ENCODE results near the gene ILDR1. TPM values are rescaled to one million over a fixed set of nuclear protein-coding genes. Genes with fewer than 3 reads are reported as not detected.

Gene ILDR1
- polyA plus RNA-seq, 4 donors, result 0.22 to 5.1 (median 2.8) TPM

GRCh38 chr3:121995161-121996137 is 26.6 kb downstream of the ILDR1 start:
- FAIRE-seq (no peak), DNase-seq (peak; percentile 72 to 78)
- Histone ChIP-seq H3K27ac (ENCODE audit: low read depth in 1 of 3, low read length in 2 of 3) (peak overlapping the region in 1 of 3 donors; percentile 65), H3K4me1 (ENCODE audit: control insufficient read depth in 3 of 3, insufficient read depth in 2 of 3, low read depth in 1 of 3, low read length in 2 of 3) (peaks cover 0 to 5% (median 0%) of the 10 kb centered on the region in 3 donors), H3K9me3 (ENCODE audit: control insufficient read depth in 2 of 2, insufficient read depth in 1 of 2, low read depth in 1 of 2, low read length in 1 of 2) (no peaks in the 10 kb centered on the region), H3K27me3 (ENCODE audit: control insufficient read depth in 3 of 3, insufficient read depth in 3 of 3, low read length in 3 of 3) (no peaks in the 10 kb centered on the region), H3K4me3 (ENCODE audit: low read depth in 1 of 3, low read length in 3 of 3) (no peak overlapping the region), H3K36me3 (ENCODE audit: control insufficient read depth in 3 of 3, insufficient read depth in 2 of 3, low read depth in 1 of 3, low read length in 3 of 3) (peaks cover 0 to 24% (median 0%) of the 10 kb centered on the region in 3 donors)
- WGBS, 3 donors, result 58 to 66% (median 63%) methylated on average over 14 of the region's 14 CpGs

- no peak for DNase-seq
- Histone ChIP-seq H3K9me3 (ENCODE audit: control insufficient read depth in 2 of 2, insufficient read depth in 1 of 2, low read depth in 1 of 2, low read length in 1 of 2) (no peaks in the 10 kb centered on the region), H3K27me3 (ENCODE audit: control insufficient read depth in 3 of 3, insufficient read depth in 3 of 3, low read length in 3 of 3) (no peaks in the 10 kb centered on the region), H3K4me1 (ENCODE audit: control insufficient read depth in 3 of 3, insufficient read depth in 2 of 3, low read depth in 1 of 3, low read length in 2 of 3) (peaks cover 0 to 5% (median 0%) of the 10 kb centered on the region in 3 donors), H3K27ac (ENCODE audit: low read depth in 1 of 3, low read length in 2 of 3) (no peak overlapping the region), H3K36me3 (ENCODE audit: control insufficient read depth in 3 of 3, insufficient read depth in 2 of 3, low read depth in 1 of 3, low read length in 3 of 3) (peaks cover 0 to 24% (median 0%) of the 10 kb centered on the region in 3 donors), H3K4me3 (ENCODE audit: low read depth in 1 of 3, low read length in 3 of 3) (no peak overlapping the region)
- no peak for FAIRE-seq
- 71 to 92% (median 88%) methylated on average over 3 of the region's 3 CpGs for WGBS, 3 donors
Observed at GRCh38 chr3:121994551-121994950, 27.5 kb downstream of the ILDR1 start.

DNA sequence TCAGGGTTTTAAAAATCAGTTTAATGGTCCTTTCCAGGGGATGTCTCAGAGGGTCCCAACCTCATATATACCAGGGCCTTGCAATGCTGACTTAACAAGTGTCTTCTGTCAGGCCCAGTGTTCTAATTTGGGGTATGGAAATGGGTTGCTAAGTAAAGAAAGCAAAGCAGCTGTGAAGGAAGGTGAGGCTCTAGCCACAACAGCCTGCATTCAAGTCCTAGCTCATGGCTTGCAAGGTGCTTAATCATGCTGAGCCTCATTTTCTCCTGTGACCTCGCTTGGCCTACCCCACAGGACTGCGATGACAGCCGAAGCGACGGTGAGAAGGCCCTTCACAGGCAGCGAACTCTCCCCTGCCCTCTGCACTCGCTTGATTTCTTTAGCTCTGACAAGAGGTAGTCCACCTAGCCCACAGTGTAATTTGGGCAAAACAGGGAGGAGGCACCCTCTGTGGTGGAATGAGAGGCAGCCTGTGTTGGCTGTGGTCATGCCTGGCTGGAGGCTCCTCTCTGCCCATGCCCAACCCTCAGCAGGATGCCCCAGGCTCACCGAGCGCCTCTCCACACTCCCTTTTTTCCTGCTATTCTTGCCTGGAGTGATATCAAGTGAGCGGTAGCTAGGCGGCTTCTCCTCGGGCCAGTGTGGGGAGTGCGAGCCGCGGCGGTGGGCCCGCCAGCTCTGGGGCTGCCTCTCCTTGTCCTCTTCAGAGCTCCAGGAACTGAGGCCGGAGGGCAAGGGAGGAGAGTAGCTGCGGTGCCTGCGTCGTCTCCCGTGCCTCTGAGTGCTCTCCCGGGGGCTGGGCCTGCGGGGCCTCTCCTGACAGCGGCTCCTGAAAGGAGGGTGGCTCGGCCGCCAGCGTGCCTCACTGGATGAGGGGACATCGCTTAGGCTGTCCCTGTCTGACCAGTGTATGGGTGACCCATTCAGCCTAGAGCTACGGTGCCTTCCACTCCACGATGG is 29.2 kb downstream of the ILDR1 start:
- WGBS, 3 donors, result 94 to 95% (median 94%) methylated on average over 31 of the region's 31 CpGs
- no peaks in the 10 kb centered on the region for H3K4me1 ChIP-seq (ENCODE audit: control insufficient read depth in 3 of 3, insufficient read depth in 2 of 3, low read depth in 1 of 3, low read length in 2 of 3)
- FAIRE-seq (no peak), DNase-seq (no peak)
- peak overlapping the region in 1 of 3 donors; percentile 52 for H3K27ac ChIP-seq (ENCODE audit: low read depth in 1 of 3, low read length in 2 of 3)
- no peaks in the 10 kb centered on the region for H3K9me3 ChIP-seq (ENCODE audit: control insufficient read depth in 2 of 2, insufficient read depth in 1 of 2, low read depth in 1 of 2, low read length in 1 of 2)
- no peak overlapping the region for H3K4me3 ChIP-seq (ENCODE audit: low read depth in 1 of 3, low read length in 3 of 3)
- peaks cover 0 to 25% (median 0%) of the 10 kb centered on the region in 3 donors for H3K36me3 ChIP-seq (ENCODE audit: control insufficient read depth in 3 of 3, insufficient read depth in 2 of 3, low read depth in 1 of 3, low read length in 3 of 3)
- no peaks in the 10 kb centered on the region for H3K27me3 ChIP-seq (ENCODE audit: control insufficient read depth in 3 of 3, insufficient read depth in 3 of 3, low read length in 3 of 3)

- DNase-seq (peak in 1 of 2 donors; percentile 41), FAIRE-seq (no peak)
- Histone ChIP-seq H3K27ac (ENCODE audit: low read depth in 1 of 3, low read length in 2 of 3) (no peak overlapping the region), H3K4me3 (ENCODE audit: low read depth in 1 of 3, low read length in 3 of 3) (no peak overlapping the region), H3K4me1 (ENCODE audit: control insufficient read depth in 3 of 3, insufficient read depth in 2 of 3, low read depth in 1 of 3, low read length in 2 of 3) (no peaks in the 10 kb centered on the region), H3K27me3 (ENCODE audit: control insufficient read depth in 3 of 3, insufficient read depth in 3 of 3, low read length in 3 of 3) (no peaks in the 10 kb centered on the region), H3K36me3 (ENCODE audit: control insufficient read depth in 3 of 3, insufficient read depth in 2 of 3, low read depth in 1 of 3, low read length in 3 of 3) (peaks cover 0 to 24% (median 0%) of the 10 kb centered on the region in 3 donors), H3K9me3 (ENCODE audit: control insufficient read depth in 2 of 2, insufficient read depth in 1 of 2, low read depth in 1 of 2, low read length in 1 of 2) (no peaks in the 10 kb centered on the region)
Observed at GRCh38 chr3:121989943-121990342, 32.1 kb downstream of the ILDR1 start.

- Histone ChIP-seq H3K36me3 (ENCODE audit: control insufficient read depth in 3 of 3, insufficient read depth in 2 of 3, low read depth in 1 of 3, low read length in 3 of 3) (peaks cover 0 to 11% (median 0%) of the 10 kb centered on the region in 3 donors), H3K27ac (ENCODE audit: low read depth in 1 of 3, low read length in 2 of 3) (no peak overlapping the region), H3K27me3 (ENCODE audit: control insufficient read depth in 3 of 3, insufficient read depth in 3 of 3, low read length in 3 of 3) (no peaks in the 10 kb centered on the region), H3K4me3 (ENCODE audit: low read depth in 1 of 3, low read length in 3 of 3) (no peak overlapping the region), H3K4me1 (ENCODE audit: control insufficient read depth in 3 of 3, insufficient read depth in 2 of 3, low read depth in 1 of 3, low read length in 2 of 3) (no peaks in the 10 kb centered on the region), H3K9me3 (ENCODE audit: control insufficient read depth in 2 of 2, insufficient read depth in 1 of 2, low read depth in 1 of 2, low read length in 1 of 2) (peaks cover 0 to 2% of the 10 kb centered on the region in 2 donors)
- WGBS, 3 donors, result 79 to 85% (median 81%) methylated on average over 2 of the region's 2 CpGs
- DNase-seq, result no peak
- no peak for FAIRE-seq
Observed at GRCh38 chr3:121988146-121988545, 33.9 kb downstream of the ILDR1 start.

DNA sequence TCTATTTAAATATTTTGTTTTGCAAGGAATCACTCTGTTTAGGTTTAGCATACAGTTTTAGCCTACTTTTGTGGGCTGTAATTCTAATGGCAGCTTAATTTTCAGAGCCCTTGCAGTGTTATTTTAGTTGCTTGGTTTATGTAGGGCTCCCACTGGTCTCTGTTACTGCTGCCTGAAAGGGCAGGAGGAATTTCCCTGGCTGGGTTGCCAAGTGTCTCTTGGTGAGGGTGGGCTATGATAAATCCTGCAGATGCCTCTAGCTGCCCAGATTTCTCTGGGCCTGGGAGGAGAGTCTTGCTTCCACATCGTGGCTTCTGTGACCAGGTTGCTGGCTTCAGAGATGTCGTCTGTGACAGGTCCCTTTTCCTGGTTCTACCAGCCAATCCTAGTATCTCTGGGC is 36.2 kb downstream of the ILDR1 start:
- no peak for DNase-seq
- no peak for FAIRE-seq

GRCh38 chr3:121981473-121981872 is 40.6 kb downstream of the ILDR1 start:
- Histone ChIP-seq H3K4me3 (ENCODE audit: low read depth in 1 of 3, low read length in 3 of 3) (no peak overlapping the region), H3K27ac (ENCODE audit: low read depth in 1 of 3, low read length in 2 of 3) (no peak overlapping the region), H3K4me1 (ENCODE audit: control insufficient read depth in 3 of 3, insufficient read depth in 2 of 3, low read depth in 1 of 3, low read length in 2 of 3) (peaks cover 0 to 4% (median 0%) of the 10 kb centered on the region in 3 donors), H3K36me3 (ENCODE audit: control insufficient read depth in 3 of 3, insufficient read depth in 2 of 3, low read depth in 1 of 3, low read length in 3 of 3) (peaks cover 0 to 2% (median 0%) of the 10 kb centered on the region in 3 donors), H3K27me3 (ENCODE audit: control insufficient read depth in 3 of 3, insufficient read depth in 3 of 3, low read length in 3 of 3) (no peaks in the 10 kb centered on the region), H3K9me3 (ENCODE audit: control insufficient read depth in 2 of 2, insufficient read depth in 1 of 2, low read depth in 1 of 2, low read length in 1 of 2) (peaks cover 0 to 9% of the 10 kb centered on the region in 2 donors)
- WGBS, 3 donors, result 69 to 81% (median 72%) methylated on average over 2 of the region's 2 CpGs
- FAIRE-seq (no peak), DNase-seq (no peak)

More for the DNA sequence above, 36.2 kb downstream of the ILDR1 start:
- 68 to 90% (median 86%) methylated on average over 2 of the region's 2 CpGs for WGBS, 3 donors
- no peak overlapping the region for H3K4me3 ChIP-seq (ENCODE audit: low read depth in 1 of 3, low read length in 3 of 3)
- peaks cover 0 to 6% of the 10 kb centered on the region in 2 donors for H3K9me3 ChIP-seq (ENCODE audit: control insufficient read depth in 2 of 2, insufficient read depth in 1 of 2, low read depth in 1 of 2, low read length in 1 of 2)
- H3K27ac ChIP-seq (ENCODE audit: low read depth in 1 of 3, low read length in 2 of 3), result no peak overlapping the region
- peaks cover 0 to 5% (median 0%) of the 10 kb centered on the region in 3 donors for H3K36me3 ChIP-seq (ENCODE audit: control insufficient read depth in 3 of 3, insufficient read depth in 2 of 3, low read depth in 1 of 3, low read length in 3 of 3)
- no peaks in the 10 kb centered on the region for H3K4me1 ChIP-seq (ENCODE audit: control insufficient read depth in 3 of 3, insufficient read depth in 2 of 3, low read depth in 1 of 3, low read length in 2 of 3)
- no peaks in the 10 kb centered on the region for H3K27me3 ChIP-seq (ENCODE audit: control insufficient read depth in 3 of 3, insufficient read depth in 3 of 3, low read length in 3 of 3)

- H3K4me3 ChIP-seq (ENCODE audit: low read depth in 1 of 3, low read length in 3 of 3), result no peak overlapping the region
- no peaks in the 10 kb centered on the region for H3K27me3 ChIP-seq (ENCODE audit: control insufficient read depth in 3 of 3, insufficient read depth in 3 of 3, low read length in 3 of 3)
- peaks cover 0 to 4% (median 0%) of the 10 kb centered on the region in 3 donors for H3K4me1 ChIP-seq (ENCODE audit: control insufficient read depth in 3 of 3, insufficient read depth in 2 of 3, low read depth in 1 of 3, low read length in 2 of 3)
- H3K27ac ChIP-seq (ENCODE audit: low read depth in 1 of 3, low read length in 2 of 3), result peak overlapping the region in 2 of 3 donors; percentile 25 to 54
- FAIRE-seq, result no peak
- 47 to 76% (median 52%) methylated on average over 5 of the region's 5 CpGs for WGBS, 3 donors
- DNase-seq, result no peak
- no peaks in the 10 kb centered on the region for H3K36me3 ChIP-seq (ENCODE audit: control insufficient read depth in 3 of 3, insufficient read depth in 2 of 3, low read depth in 1 of 3, low read length in 3 of 3)
- peaks cover 0 to 9% of the 10 kb centered on the region in 2 donors for H3K9me3 ChIP-seq (ENCODE audit: control insufficient read depth in 2 of 2, insufficient read depth in 1 of 2, low read depth in 1 of 2, low read length in 1 of 2)
Observed at GRCh38 chr3:121980450-121980796, 41.6 kb downstream of the ILDR1 start.
